Suppressor macrophage treated with lipopolysaccharide for 1 hour (primary cell): ENCODE measurements around the gene FRMD4B.
A peak's percentile ranks its signal among the peaks of the same experiment; 100 is the strongest.

Experiments
- DNase-seq, 3 donors: peaks; one replicate each; pipeline ENCODE4 v3.0.0-alpha.2; 2020 to 2022

FRMD4B gene

GRCh38 chr3:69197922-69198530, 187.9 kb downstream of the FRMD4B start:
- no peak for DNase-seq

DNA sequence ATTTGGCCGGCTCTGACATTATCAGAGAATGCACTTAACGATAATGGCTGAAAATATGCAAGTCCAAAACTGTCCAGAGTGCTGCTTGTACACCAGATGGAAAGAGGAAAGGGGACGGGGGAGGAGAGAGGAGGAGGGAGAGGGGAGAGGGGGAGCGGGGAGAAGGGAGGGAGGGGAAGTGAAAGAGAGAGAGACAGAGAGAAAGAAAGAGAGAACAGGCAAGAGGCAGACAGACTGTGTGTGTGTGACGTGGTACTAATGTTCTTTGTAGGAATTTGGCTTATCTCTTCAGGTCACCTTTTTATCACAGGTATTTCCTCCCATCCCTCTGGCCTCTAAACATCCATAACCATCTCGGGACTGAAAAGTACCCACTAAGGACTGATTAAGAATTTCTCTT, 188.4 kb downstream of the FRMD4B start:
- no peak for DNase-seq

GRCh38 chr3:69196876-69197275, 189.0 kb downstream of the FRMD4B start:
- no peak for DNase-seq

DNA sequence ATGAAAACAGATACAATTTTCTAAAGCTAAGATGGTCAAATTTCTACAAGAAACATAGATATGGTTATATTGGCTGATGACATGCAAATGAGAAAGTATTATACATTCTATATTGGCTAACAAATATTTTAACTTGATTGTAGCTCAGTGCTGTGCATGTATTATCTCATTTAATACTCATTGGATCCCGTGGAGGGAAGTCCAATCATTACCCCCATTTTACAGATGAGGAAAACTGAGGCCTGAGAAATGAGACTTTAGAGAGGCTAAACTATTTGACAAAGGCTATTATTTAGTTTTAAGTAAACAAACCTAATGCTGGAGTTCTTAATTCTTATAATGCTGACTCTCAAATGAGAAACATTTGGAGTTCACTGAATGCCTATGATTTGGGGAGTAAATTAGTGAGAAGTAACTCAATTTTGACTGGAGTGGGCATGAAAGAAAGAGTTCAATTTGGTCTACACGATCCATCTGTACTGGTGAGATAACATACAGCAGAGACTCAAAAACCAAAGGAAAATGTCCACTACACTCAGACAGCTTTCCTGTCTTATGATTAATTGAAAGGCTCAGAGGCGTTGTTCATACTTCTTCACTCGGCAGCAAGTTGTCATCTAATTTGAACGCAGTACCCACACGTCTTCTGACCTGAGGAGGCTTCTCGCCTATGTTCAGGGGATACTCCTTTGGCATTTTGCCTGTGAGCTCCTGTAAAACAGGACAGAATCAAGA, 191.3 kb downstream of the FRMD4B start:
- DNase-seq: no peak

GRCh38 chr3:69193749-69194148, 192.1 kb downstream of the FRMD4B start:
- DNase-seq: no peak

DNA sequence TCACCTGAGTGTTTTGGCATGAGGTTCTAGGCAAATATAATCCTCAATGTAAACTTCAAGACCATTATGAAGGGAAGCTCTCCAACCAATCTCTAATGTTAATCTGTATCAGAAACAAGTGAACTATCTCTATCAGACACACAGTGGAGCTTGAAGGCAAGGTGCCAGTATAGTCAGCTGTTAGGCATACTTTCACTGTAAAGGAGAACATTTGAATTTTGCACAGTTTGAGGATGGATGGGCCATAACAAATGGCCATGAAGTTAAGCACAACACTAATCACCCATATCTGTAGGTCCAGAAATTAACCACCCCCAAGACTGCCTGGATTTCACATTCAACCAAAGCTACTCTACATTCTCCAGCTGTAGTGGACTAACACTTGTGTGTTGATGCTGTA, 194.4 kb downstream of the FRMD4B start:
- no peak for DNase-seq

DNA sequence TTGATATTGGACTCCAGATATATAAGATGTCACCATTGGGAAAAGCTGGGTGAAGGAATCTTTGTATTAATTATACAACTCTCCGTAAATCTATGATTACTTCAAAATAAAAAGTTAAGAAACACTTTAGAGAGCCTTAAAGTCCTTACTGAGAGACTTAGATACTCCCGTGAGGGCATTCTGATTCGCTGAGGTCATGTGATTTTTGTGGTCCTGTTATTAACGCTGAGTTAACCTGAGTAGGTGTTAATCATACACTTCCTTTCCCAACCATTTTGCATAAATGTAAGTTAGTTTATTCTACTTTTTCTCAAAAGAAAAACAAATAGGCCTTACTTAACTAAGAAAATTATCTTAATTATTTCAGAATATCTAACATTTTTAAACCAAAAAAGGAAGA, 196.4 kb downstream of the FRMD4B start:
- no peak for DNase-seq

DNA sequence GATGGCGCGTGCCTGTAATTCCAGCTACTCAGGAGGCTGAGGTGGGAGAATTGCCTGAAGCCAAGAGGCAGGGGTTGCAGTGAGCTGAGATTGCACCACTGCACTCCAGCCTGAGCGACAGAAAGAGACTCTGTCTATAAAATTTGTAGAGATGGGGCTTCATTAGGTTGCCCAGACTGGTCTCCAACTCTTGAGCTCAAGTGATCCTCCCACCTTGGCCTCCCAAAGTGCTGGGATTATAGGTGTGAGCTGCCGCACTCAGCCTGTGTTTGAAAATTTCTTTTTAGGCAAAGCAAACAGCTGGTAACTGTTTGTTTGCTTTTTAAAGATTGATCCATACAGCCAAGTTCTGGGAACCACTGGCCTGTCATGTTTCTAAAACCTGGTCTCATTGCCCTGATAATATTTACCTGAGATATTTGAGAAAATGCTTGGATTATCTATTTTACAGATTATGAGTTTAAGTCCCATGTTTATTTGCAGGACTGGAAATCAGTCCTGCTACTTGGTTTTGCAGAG, 199.3 kb downstream of the FRMD4B start:
- DNase-seq: no peak

GRCh38 chr3:69182588-69183316, 203.1 kb downstream of the FRMD4B start:
- DNase-seq: no peak

DNA sequence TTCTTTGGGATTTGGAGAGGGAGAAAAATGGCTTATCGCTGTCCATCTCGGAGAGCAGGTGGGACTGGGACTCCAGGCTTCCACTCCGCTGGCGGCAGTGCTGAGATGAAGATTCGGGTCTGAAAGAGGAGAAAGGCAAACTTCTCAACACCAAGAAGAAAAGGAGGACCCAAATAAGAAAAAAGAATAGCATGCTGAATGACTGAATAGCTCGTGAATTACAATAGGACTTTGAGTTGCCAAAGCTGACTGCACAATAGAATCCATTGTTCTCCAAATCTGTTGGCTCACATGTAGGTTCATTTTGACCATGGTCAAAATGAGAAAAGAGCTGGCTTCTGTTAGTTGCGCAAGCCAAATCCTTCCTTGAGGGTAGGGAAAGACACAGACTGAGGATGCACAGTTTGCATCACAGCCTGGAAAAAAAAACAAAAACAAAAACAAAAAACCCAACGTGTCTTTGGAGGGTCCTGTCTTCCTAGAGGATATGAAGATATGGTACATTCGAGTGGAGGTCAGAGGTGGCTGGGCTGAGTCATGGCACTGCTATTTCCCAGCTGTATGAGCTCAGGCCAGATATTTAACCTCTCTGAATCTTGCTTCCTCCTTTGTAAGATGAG, 204.2 kb downstream of the FRMD4B start:
- no peak for DNase-seq

GRCh38 chr3:69180869-69181591, 204.9 kb downstream of the FRMD4B start:
- no peak for DNase-seq

- DNase-seq: no peak
Observed at GRCh38 chr3:69179740-69180372, 206.0 kb downstream of the FRMD4B start.

- DNase-seq: no peak
Observed at GRCh38 chr3:69178838-69179739, 206.8 kb downstream of the FRMD4B start.

DNA sequence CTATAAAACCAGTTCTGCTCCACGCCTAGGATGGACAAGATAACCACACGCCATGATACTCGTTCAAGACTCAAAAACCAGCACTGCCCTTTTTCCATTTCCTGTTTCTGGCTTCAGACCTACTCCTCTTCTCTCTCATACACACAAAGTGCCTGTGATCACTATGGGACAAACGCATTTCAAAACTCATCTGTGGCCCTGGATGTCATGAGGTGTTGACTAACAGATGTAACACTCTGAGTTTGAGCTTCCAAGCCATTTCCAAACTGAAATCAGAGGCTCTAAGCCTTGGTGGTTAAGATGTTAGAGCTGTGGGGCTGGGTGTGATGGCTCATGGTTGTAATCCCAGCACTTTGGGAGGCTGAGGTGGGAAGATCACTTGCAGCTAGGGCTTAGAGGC, 207.8 kb downstream of the FRMD4B start:
- peak in 2 of 3 donors; percentile 8 to 11 for DNase-seq

GRCh38 chr3:69174871-69175737, 210.8 kb downstream of the FRMD4B start:
- DNase-seq: no peak

DNA sequence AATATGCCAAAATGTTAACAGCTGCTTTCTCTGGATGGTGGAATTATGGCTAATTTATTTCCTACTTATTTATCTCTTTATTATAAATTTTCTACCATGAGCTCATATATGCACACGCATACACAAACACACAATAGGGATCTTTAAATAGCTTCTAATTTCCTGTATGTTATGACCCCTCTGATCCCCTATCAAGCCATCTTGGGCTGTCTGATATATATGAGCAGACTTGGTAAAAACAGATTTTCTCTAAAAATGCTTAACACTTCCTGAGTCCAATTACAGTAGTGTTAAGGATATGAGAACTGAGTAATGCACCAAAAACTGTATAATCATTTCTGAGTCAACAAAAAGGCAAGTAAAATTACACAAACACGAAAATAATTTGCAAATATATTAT, 211.4 kb downstream of the FRMD4B start:
- no peak for DNase-seq

GRCh38 chr3:69172058-69172457, 213.8 kb downstream of the FRMD4B start:
- no peak for DNase-seq

GRCh38 chr3:69166446-69166845, 219.4 kb downstream of the FRMD4B start:
- no peak for DNase-seq

DNA sequence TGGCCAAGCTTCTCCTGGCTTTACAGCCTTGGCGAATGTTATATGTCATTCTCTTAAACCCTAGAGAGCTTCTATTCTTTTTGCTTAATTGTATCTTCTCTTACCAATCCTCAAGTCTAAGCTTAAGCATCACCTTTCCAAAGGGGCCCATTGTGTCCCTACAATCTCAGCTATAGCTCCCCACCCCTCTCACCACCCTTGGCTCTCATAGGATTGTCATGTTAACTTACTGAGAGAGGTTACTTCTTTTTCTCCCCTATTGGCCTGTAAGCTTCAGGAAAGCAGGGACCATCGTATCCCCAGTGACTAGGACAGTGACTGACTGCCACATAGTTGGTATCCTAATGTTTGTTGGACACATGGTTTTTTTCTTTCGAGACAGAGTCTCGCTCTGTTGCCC, 220.1 kb downstream of the FRMD4B start:
- DNase-seq: no peak

DNA sequence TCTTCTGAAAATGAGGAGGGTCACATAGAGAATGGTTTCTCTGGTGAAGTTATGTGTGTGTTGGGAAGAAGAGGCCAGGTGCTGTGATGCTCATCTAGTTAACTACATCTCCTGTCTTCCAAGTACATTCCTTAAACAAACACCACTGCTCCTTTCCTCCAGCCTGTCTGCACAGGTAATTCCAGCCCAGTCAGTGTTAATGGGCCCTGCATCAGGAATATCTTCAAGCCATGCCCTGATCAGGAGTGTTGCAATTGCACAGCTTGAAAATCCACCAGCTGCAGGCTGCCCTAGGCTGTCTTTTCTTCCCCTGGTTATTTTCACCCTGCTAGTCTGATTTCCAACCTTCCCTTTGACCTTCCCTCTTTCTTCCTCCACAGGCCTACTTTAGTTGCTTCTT, 221.6 kb downstream of the FRMD4B start:
- DNase-seq: no peak
